AG04450 (cell line): ENCODE results near the gene TRIOBP. TPM values are rescaled to one million over a fixed set of nuclear protein-coding genes. Genes with fewer than 3 reads are reported as not detected.
A peak's percentile ranks its signal among the peaks of the same experiment; 100 is the strongest.

ENCODE experiments used
- CTCF ChIA-PET: fragments of 300-600, 350-600 bp; formaldehyde crosslinking; extraction: SDS; loops from one replicate; lab custom pipeline; 2022; ENCODE audit warnings: antibody characterized with exemption, inconsistent platforms; lab: Charles Lee
- POLR2A ChIA-PET: fragments of 350-600 bp; formaldehyde crosslinking; extraction: SDS; loops from one replicate; lab custom pipeline; 2021; ENCODE audit warnings: antibody characterized with exemption, inconsistent platforms; lab: Yijun Ruan, JAX
- DNase-seq: peaks from one replicate; pipeline ENCODE4 v3.0.0-alpha.2; 2011; ENCODE audit warnings: low read depth, low spot score
- H3K27ac ChIP-seq: one replicate; pipeline ENCODE4 v1.5.1; 2012; ENCODE audit warnings: low read depth, low read length, control low read depth
- H3K27me3 ChIP-seq: one replicate; pipeline ENCODE4 v1.6.0; 2012; ENCODE audit warnings: low read length; ENCODE audit not compliant: control insufficient read depth, insufficient read depth
- H3K4me3 ChIP-seq: 2 replicates; pipeline ENCODE4 v1.5.1; 2011; ENCODE audit warnings: mild to moderate bottlenecking, low read depth, low read length, control low read depth
- H3K9me3 ChIP-seq: 2 replicates; pipeline ENCODE4 v1.5.1; 2012; ENCODE audit warnings: low read length; ENCODE audit not compliant: control insufficient read depth, insufficient read depth
- polyA plus RNA-seq: library from polyadenylated mRNA; depleted of rRNA; stranded (reverse); fragments of >200 nt; gene quantifications from 2 replicates; pipeline ENCODE4 v1.2.3, GENCODE V29; 2011
- TF ChIP-seq, protein P1 (sequence below): IDR thresholded peaks from 2 replicates; pipeline ENCODE4 v1.5.1; 2011; ENCODE audit warnings: low read depth, low read length, control low read depth, inconsistent platforms

TRIOBP gene
- polyA plus RNA-seq, 1 experiment = 37.0 TPM

DNA sequence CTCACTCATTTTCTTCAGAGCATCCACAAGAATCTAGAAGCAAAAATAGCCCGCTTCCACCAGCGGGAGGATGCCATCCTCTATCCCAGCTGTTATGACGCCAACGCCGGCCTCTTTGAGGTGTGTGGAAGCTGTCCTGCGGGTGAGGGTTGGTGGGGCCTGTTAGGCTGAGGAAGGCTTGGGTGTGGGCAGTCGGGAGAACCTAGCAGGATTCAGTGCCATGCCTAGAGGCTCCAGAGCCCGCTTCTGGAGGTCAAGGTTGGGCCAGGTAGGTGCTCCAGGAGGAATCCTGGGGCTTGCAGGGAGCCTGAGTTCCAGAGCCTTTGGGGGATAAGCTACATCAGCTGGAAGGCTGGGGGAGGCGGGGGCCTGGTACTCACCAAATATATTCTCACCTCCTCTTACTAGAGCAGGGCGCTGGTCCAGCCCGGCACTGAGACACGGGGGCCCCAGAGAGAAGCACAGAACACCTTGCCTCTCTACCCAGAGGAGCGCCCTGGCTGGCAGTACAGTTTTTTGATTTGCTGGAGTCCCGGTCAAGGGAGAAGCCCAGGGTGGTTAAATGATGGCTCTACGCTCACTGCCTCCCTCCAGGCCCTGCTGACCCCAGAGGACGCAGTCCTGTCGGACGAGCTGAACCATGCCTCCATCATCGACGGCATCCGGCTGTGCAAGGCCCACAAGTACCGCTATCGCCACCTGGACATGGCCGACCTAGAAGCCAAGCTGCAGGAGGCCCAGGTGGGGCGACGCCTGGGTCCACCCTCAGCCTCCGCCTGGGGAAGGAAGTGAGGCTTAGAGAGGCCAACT, 116.2 kb downstream of the TRIOBP start:
- TF ChIP-seq, protein P1, sequence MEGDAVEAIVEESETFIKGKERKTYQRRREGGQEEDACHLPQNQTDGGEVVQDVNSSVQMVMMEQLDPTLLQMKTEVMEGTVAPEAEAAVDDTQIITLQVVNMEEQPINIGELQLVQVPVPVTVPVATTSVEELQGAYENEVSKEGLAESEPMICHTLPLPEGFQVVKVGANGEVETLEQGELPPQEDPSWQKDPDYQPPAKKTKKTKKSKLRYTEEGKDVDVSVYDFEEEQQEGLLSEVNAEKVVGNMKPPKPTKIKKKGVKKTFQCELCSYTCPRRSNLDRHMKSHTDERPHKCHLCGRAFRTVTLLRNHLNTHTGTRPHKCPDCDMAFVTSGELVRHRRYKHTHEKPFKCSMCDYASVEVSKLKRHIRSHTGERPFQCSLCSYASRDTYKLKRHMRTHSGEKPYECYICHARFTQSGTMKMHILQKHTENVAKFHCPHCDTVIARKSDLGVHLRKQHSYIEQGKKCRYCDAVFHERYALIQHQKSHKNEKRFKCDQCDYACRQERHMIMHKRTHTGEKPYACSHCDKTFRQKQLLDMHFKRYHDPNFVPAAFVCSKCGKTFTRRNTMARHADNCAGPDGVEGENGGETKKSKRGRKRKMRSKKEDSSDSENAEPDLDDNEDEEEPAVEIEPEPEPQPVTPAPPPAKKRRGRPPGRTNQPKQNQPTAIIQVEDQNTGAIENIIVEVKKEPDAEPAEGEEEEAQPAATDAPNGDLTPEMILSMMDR = no peak
- Histone ChIP-seq H3K27ac (no peak overlapping the region), H3K4me3 (no peak overlapping the region), H3K27me3 (no peaks in the 10 kb centered on the region), H3K9me3 (no peaks in the 10 kb centered on the region; the same call in 1 of the 2 replicates)
- ChIA-PET CTCF (interaction anchor here (0.5 kb wide), 1 partner anchor 205 kb away, joined by 4 read pairs; no protein-coding TSS in a partner anchor), POLR2A (no interaction called here)
- no peak for DNase-seq

DNA sequence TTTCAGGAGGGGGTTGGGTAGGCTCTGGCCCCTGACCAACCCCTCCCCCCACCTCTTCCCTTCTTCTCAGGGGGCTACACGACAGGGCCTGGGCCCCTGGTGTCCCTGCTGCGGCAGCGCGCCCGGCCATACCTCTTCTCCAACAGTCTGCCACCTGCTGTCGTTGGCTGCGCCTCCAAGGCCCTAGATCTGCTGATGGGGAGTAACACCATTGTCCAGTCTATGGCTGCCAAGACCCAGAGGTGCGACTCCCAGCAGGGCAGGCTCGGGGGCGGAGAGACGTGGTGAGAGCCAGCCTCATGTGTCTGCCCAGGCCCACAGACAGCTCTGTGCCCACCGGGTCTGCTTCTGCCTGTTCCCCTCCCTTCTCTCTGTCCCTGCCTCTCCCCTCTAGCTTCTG, 118.7 kb downstream of the TRIOBP start:
- no peak for DNase-seq
- ChIA-PET CTCF (interaction anchor here (0.7 to 7.0 kb wide), 4 partner anchors 40 to 223 kb away, joined by 3 to 133 read pairs (median 6); no protein-coding TSS in a partner anchor), POLR2A (no interaction called here)
- Histone ChIP-seq H3K27ac (no peak overlapping the region), H3K4me3 (no peak overlapping the region), H3K9me3 (no peaks in the 10 kb centered on the region; the same call in 1 of the 2 replicates), H3K27me3 (peaks cover 2% of the 10 kb centered on the region)
- TF ChIP-seq, protein P1 = no peak

DNA sequence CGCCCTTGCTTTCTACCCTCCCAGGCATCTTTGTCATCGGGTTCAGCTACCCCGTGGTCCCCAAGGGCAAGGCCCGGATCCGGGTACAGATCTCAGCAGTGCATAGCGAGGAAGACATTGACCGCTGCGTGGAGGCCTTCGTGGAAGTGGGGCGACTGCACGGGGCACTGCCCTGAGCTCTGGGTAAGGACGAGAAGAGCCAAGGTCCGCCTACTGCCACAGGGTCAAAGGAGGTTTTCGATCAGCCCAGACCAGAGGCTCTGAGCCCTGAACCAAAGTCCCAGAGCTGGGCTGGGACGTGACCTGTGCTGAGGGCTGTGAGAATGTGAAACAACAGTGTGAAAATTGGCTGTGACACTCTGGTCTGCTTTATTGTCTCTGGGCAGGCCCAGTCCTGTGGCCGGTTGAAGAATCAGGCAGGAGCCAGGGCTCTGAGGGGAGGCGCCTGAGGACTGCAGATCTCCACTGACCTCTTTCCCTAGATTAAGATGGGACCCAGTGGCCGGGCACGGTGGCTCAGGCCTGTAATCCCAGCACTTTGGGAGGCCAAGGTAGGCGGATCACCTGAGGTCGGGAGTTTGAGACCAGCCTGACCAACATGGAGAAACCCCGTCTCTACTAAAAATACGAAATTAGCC, 119.8 kb downstream of the TRIOBP start:
- TF ChIP-seq, protein P1 = no peak
- no peak overlapping the region for H3K27ac ChIP-seq
- POLR2A ChIA-PET = no interaction called here
- H3K9me3 ChIP-seq = no peaks in the 10 kb centered on the region; the same call in 1 of the 2 replicates
- no peak for DNase-seq
- CTCF ChIA-PET = interaction anchor here (0.7 to 7.0 kb wide), 19 partner anchors 8 to 204 kb away, joined by 3 to 133 read pairs (median 5); partner anchors contain the start of genes ANKRD54 and GCAT
- peaks cover 2% of the 10 kb centered on the region for H3K27me3 ChIP-seq
- H3K4me3 ChIP-seq = no peak overlapping the region

- Histone ChIP-seq H3K27ac (peak overlapping the region; percentile 80), H3K27me3 (peaks cover 10% of the 10 kb centered on the region), H3K4me3 (peak overlapping the region; percentile 33), H3K9me3 (no peaks in the 10 kb centered on the region; the same call in 1 of the 2 replicates)
- TF ChIP-seq, protein P1 = peak; percentile 80
- CTCF ChIA-PET = interaction anchor here (0.6 to 7.0 kb wide), 29 partner anchors 8 to 211 kb away, joined by 3 to 133 read pairs (median 5); partner anchors contain the start of genes ANKRD54 and GCAT
- no peak for DNase-seq
- POLR2A ChIA-PET = interaction anchor here (0.6 to 2.0 kb wide), 7 partner anchors 11 to 109 kb away, joined by 3 to 15 read pairs (median 6); partner anchors contain the start of genes ANKRD54 and GCAT
Measured at GRCh38 chr22:37817705-37818408, 121.0 kb downstream of the TRIOBP start.
